ENCODE data around the gene CFAP92.

Gene CFAP92

DNA sequence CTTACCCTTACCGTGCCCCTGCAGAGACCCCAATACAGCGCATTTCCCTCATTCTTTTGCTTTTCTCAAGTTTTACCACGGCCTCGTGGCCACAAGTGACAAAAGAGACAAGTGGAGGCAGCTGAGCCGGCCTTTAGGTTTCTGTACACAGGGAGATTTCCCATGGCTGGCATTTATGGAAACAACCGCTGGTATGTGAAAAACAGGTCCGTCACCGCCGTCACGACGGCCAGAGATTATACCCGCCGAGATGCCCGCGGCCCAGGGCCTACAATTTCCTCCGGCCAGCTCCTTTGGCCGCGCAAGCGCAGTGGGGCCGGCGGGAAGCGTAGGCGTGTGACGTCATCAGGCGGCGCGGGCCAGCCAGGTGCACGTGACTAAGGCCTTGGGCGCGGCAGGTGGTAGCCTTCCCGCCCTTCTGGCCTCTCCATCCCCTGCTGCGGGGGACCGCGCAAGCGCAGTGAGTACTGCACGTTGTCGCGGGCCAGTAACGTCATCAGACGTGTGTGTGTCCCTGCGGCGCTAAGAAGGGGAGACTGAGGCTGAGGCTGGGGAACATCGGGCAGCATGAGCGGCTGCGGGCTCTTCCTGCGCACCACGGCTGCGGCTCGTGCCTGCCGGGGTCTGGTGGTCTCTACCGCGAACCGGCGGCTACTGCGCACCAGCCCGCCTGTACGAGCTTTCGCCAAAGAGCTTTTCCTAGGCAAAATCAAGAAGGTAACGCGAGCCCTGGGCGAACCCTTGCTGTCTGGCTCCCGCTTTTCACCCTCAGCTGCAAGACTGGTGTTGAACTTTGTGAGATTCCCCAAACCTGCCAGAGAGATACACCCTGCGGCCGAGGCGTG is 114.5 kb downstream of the CFAP92 start, which contains the start of gene ACAD9 (continued):
- TF ChIP-seq ZNF623 (tag by site-specific recombination; IDR thresholded peaks at IDR 0.05) (no peak), ZNF16 (tag by site-specific recombination; IDR thresholded peaks at IDR 0.05; ENCODE audit: low read depth) (no peak), ZBTB8A (tag by site-specific recombination; IDR thresholded peaks at IDR 0.05) (peak; percentile 58; the same call in 1 of the 2 replicates), ZNF830 (tag by site-specific recombination; IDR thresholded peaks at IDR 0.05; ENCODE audit: low read depth) (no peak), SETDB1 (IDR thresholded peaks at IDR 0.05; ENCODE audit: insufficient read length, low read length) (no peak), ZNF114 (tag by site-specific recombination; IDR thresholded peaks at IDR 0.05) (no peak), ZNF155 (tag by site-specific recombination; IDR thresholded peaks at IDR 0.05) (no peak), PRDM1 (tag by site-specific recombination; IDR thresholded peaks at IDR 0.05) (no peak), ZNF202 (tag by site-specific recombination; IDR thresholded peaks at IDR 0.05; ENCODE audit: borderline replicate concordance) (no peak), GLIS2 (tag by site-specific recombination; IDR thresholded peaks at IDR 0.05) (peak; percentile 99), ZNF221 (tag by site-specific recombination; IDR thresholded peaks at IDR 0.05; ENCODE audit: borderline replicate concordance) (no peak), OSR2 (tag by site-specific recombination; IDR thresholded peaks at IDR 0.05) (no peak; the same call in 1 of the 2 replicates), ZNF266 (tag by site-specific recombination; IDR thresholded peaks at IDR 0.05; ENCODE audit: low read depth) (no peak), ZNF510 (tag by site-specific recombination; IDR thresholded peaks at IDR 0.05; ENCODE audit: insufficient replicate concordance) (no peak), ZNF37A (tag by site-specific recombination; IDR thresholded peaks at IDR 0.05) (no peak), ZNF701 (tag by site-specific recombination; IDR thresholded peaks at IDR 0.05) (no peak), ZNF558 (tag by site-specific recombination; IDR thresholded peaks at IDR 0.05) (no peak), ZNF248 (tag by site-specific recombination; IDR thresholded peaks at IDR 0.05) (no peak), REPIN1 (tag by site-specific recombination; IDR thresholded peaks at IDR 0.05; ENCODE audit: low read depth) (no peak), ZNF140 (tag by site-specific recombination; IDR thresholded peaks at IDR 0.05) (no peak), SALL2 (tag by site-specific recombination; IDR thresholded peaks at IDR 0.05; ENCODE audit: borderline replicate concordance) (no peak), ZNF837 (tag by site-specific recombination; IDR thresholded peaks at IDR 0.05) (no peak)
- TF ChIP-seq, protein P1, sequence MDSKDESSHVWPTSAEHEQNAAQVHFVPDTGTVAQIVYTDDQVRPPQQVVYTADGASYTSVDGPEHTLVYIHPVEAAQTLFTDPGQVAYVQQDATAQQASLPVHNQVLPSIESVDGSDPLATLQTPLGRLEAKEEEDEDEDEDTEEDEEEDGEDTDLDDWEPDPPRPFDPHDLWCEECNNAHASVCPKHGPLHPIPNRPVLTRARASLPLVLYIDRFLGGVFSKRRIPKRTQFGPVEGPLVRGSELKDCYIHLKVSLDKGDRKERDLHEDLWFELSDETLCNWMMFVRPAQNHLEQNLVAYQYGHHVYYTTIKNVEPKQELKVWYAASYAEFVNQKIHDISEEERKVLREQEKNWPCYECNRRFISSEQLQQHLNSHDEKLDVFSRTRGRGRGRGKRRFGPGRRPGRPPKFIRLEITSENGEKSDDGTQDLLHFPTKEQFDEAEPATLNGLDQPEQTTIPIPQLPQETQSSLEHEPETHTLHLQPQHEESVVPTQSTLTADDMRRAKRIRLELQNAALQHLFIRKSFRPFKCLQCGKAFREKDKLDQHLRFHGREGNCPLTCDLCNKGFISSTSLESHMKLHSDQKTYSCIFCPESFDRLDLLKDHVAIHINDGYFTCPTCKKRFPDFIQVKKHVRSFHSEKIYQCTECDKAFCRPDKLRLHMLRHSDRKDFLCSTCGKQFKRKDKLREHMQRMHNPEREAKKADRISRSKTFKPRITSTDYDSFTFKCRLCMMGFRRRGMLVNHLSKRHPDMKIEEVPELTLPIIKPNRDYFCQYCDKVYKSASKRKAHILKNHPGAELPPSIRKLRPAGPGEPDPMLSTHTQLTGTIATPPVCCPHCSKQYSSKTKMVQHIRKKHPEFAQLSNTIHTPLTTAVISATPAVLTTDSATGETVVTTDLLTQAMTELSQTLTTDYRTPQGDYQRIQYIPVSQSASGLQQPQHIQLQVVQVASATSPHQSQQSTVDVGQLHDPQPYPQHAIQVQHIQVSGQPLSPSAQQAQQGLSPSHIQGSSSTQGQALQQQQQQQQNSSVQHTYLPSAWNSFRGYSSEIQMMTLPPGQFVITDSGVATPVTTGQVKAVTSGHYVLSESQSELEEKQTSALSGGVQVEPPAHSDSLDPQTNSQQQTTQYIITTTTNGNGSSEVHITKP (tag by site-specific recombination; IDR thresholded peaks at IDR 0.05): no peak
- TF ChIP-seq, protein P2, sequence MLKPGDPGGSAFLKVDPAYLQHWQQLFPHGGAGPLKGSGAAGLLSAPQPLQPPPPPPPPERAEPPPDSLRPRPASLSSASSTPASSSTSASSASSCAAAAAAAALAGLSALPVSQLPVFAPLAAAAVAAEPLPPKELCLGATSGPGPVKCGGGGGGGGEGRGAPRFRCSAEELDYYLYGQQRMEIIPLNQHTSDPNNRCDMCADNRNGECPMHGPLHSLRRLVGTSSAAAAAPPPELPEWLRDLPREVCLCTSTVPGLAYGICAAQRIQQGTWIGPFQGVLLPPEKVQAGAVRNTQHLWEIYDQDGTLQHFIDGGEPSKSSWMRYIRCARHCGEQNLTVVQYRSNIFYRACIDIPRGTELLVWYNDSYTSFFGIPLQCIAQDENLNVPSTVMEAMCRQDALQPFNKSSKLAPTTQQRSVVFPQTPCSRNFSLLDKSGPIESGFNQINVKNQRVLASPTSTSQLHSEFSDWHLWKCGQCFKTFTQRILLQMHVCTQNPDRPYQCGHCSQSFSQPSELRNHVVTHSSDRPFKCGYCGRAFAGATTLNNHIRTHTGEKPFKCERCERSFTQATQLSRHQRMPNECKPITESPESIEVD (tag by site-specific recombination; IDR thresholded peaks at IDR 0.05): no peak
- TF ChIP-seq, protein P3, sequence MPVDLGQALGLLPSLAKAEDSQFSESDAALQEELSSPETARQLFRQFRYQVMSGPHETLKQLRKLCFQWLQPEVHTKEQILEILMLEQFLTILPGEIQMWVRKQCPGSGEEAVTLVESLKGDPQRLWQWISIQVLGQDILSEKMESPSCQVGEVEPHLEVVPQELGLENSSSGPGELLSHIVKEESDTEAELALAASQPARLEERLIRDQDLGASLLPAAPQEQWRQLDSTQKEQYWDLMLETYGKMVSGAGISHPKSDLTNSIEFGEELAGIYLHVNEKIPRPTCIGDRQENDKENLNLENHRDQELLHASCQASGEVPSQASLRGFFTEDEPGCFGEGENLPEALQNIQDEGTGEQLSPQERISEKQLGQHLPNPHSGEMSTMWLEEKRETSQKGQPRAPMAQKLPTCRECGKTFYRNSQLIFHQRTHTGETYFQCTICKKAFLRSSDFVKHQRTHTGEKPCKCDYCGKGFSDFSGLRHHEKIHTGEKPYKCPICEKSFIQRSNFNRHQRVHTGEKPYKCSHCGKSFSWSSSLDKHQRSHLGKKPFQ (tag by site-specific recombination; IDR thresholded peaks at IDR 0.05): no peak
- TF ChIP-seq, protein P4, sequence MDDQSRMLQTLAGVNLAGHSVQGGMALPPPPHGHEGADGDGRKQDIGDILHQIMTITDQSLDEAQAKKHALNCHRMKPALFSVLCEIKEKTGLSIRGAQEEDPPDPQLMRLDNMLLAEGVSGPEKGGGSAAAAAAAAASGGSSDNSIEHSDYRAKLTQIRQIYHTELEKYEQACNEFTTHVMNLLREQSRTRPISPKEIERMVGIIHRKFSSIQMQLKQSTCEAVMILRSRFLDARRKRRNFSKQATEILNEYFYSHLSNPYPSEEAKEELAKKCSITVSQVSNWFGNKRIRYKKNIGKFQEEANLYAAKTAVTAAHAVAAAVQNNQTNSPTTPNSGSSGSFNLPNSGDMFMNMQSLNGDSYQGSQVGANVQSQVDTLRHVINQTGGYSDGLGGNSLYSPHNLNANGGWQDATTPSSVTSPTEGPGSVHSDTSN (CRISPR knock-in tag; IDR thresholded peaks at IDR 0.05): no peak
- TF ChIP-seq, protein P5, sequence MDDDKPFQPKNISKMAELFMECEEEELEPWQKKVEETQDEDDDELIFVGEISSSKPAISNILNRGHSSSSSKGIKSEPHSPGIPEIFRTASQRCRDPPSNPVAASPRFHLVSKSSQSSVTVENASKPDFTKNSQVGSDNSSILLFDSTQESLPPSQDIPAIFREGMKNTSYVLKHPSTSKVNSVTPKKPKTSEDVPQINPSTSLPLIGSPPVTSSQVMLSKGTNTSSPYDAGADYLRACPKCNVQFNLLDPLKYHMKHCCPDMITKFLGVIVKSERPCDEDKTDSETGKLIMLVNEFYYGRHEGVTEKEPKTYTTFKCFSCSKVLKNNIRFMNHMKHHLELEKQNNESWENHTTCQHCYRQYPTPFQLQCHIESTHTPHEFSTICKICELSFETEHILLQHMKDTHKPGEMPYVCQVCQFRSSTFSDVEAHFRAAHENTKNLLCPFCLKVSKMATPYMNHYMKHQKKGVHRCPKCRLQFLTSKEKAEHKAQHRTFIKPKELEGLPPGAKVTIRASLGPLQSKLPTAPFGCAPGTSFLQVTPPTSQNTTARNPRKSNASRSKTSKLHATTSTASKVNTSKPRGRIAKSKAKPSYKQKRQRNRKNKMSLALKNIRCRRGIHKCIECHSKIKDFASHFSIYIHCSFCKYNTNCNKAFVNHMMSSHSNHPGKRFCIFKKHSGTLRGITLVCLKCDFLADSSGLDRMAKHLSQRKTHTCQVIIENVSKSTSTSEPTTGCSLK (tag by site-specific recombination; IDR thresholded peaks at IDR 0.05): no peak
- TF ChIP-seq, protein P6, sequence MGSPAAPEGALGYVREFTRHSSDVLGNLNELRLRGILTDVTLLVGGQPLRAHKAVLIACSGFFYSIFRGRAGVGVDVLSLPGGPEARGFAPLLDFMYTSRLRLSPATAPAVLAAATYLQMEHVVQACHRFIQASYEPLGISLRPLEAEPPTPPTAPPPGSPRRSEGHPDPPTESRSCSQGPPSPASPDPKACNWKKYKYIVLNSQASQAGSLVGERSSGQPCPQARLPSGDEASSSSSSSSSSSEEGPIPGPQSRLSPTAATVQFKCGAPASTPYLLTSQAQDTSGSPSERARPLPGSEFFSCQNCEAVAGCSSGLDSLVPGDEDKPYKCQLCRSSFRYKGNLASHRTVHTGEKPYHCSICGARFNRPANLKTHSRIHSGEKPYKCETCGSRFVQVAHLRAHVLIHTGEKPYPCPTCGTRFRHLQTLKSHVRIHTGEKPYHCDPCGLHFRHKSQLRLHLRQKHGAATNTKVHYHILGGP (tag by site-specific recombination; IDR thresholded peaks at IDR 0.05): no peak
